Inflammatory macrophage treated with lipopolysaccharide for 4 hours (primary cell): ENCODE results near the gene TMEM184A.

ENCODE experiments used
- DNase-seq: peaks from one replicate; pipeline ENCODE4 v3.0.0-alpha.2; 2020

Gene TMEM184A

DNA sequence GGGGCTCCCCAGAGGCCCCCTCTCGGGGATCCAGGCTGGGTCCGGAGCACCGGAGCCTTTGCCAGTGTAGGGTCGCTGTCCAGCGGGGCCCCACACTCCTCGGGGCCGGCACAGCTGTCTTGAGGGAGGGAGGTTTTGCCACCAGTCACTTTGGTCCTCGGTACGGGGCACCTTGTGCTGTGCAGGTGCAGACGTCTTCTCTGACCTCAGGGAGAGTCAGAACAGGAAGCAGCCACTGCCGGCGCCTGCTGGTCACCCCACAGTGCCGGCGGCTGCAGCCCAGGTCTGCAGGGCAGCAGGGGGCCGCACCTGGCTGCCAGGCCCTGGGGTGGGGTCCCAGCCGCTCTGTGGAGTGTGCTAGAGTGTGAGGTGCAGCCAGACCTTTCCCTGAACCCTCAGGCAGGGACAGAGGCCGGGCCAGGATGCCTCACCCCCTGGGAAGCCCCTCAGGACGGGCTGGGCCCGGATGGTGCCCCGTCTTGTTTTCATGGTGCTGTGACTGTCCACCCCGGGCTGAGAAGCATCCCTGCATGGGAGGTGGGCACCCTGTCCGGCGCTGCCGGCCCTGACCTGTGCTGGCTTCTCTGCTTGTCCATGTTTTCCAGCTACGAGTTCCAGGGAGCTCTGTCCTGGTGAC is 17.3 kb downstream of the TMEM184A start:
- DNase-seq: no peak

GRCh38 chr7:1537535-1538412 is 18.2 kb downstream of the TMEM184A start:
- DNase-seq: no peak

- DNase-seq: no peak
These were observed 19.1 kb downstream of the TMEM184A start for GRCh38 chr7:1536743-1537534.

DNA sequence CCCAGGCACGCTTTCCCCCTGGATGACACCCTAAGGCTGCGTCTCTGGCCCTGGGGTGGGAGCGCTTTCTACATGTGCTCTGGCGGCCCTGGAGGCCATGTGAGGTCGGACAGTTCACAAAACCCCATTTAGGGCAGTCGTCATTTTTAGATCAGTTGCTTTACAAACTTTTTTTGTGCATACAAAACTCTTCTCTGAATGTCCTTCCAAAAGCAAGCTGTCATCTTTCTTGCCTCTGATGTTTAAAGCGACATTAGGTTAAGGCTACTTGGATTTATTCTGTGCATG is 19.6 kb downstream of the TMEM184A start:
- no peak for DNase-seq

DNA sequence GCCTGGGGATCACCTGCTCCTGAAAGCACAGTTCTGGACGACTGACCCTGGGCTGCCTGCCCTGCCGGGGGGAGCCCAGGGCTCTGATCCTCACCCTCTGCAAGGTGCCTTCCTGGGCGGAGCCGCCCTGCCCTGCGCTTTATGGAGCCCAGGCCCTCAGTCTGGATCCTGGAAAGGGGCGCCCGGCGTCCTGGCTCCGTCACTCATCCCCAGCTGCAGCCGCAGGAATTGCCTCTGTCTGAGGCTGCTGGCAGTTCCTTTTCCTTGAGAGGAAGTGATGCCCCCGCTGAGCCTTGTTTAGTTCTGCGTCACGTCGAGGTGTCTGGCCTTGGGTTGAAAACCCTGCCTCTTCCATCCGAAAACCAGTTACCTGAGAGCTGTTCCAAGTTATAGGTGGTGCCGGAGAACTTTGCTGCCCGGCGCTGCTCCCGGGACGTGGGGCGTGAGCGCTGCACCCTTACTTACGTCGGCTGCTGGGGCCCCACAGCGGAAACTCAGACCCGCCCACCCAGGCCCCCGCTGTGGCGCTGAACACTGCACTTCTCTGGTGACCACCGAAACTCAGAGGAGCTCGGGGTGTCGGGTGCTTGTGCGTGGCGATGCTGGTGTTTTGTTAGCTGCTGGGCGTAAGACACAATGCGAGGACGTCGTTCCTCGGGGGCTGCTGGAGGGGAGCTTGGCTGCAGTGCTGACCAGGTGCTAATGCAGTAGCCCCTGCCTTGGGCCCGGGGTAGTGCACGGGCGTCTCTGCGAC is 20.1 kb downstream of the TMEM184A start:
- DNase-seq: peak; percentile 74

- DNase-seq: no peak
These were observed 20.9 kb downstream of the TMEM184A start for GRCh38 chr7:1535100-1535458.

GRCh38 chr7:1534330-1535099 is 21.5 kb downstream of the TMEM184A start:
- no peak for DNase-seq

DNA sequence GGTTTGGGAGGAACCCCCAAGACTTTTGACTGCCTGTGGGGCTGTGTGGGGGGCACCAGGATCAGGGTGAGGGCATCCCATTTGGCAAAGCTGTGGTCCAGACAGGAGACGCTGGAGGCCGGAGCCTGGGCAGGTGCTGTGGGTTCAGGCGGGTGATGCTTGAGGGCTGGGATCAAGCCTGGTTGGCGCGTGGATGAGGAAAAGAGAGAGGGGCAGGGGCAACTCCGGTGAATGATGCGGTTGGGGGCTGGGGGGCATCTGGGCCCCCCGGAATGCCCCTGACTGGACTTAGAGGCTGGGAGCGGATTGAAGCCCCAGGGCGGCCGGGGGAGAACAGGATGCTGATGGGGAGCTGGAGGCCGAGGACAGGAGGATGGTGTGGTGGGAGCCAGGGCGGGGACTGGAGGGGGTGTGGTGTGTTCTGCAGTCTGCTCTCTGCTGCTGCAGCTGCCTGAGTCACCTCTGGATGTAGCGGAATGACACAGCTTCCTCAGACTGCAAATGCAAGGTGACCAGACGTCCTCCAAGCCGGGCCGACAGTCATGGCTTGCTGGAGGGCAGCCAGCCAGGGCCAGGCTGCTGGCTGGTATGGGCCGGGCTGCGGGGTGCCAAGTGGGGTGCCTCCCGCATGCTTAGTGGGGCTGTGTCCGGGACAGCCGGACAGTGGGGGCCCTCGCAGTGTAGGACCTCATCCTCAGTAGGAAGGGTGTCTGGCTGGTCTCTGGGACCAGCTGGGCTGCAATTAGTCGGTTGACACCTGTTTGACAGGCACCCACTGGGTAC is 22.3 kb downstream of the TMEM184A start:
- DNase-seq: peak; percentile 84

DNA sequence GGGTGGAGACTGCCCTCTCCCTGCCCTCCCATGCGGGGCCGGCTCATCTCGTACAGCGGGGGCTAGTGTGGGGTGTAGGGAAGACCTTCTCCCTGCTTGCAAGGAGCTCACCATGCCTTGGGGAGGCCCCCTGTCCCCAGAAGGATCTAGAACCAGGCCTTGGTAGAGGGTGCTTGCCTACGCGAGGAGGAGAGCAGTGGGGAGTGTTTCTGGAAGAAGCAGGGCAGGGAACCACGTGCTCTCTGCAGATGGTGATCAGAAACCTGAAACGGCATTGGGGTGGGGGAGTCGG is 22.8 kb downstream of the TMEM184A start:
- DNase-seq: no peak

- peak; percentile 92 for DNase-seq
These were observed 23.4 kb downstream of the TMEM184A start for GRCh38 chr7:1532456-1533254.

GRCh38 chr7:1531979-1532455 is 24.0 kb downstream of the TMEM184A start:
- no peak for DNase-seq

DNA sequence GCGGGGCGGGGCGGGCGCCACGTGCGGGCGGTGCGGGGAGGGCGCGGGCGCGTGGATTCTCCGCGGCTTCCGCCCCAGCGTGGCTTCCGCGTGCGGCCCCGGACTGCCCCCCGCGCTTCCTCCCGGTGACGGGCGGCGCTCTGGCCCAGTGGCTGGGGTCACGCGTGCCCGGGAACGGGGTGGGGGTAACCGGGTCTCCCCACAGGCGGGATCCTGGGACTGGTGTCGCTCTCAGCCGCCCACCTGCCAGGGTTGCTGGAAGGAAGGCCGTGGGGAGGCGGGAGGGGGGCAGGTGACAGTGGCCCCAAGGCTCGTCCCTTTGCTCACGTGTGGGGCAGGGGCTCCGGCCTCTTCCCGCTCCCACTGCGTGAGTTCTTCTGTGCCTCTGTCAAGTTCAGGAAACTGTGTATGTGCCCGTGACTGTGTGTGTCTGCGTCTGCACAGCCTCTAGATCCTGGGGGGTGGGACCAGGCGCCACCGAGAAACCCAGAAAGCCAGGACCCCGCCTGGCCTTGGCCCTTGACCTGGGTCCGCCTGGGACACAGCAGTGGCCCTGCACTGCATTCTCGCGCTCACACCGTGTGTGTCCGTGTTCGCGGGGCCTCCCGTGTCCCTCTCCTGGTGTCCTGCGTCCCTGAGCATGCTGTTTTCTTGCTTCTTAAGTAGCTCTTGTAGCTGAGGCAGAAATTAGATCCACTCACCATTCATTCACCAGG is 24.6 kb downstream of the TMEM184A start:
- peak; percentile 22 for DNase-seq

GRCh38 chr7:1530946-1531262 is 25.1 kb downstream of the TMEM184A start:
- no peak for DNase-seq

GRCh38 chr7:1529383-1530116 is 26.5 kb downstream of the TMEM184A start:
- no peak for DNase-seq

DNA sequence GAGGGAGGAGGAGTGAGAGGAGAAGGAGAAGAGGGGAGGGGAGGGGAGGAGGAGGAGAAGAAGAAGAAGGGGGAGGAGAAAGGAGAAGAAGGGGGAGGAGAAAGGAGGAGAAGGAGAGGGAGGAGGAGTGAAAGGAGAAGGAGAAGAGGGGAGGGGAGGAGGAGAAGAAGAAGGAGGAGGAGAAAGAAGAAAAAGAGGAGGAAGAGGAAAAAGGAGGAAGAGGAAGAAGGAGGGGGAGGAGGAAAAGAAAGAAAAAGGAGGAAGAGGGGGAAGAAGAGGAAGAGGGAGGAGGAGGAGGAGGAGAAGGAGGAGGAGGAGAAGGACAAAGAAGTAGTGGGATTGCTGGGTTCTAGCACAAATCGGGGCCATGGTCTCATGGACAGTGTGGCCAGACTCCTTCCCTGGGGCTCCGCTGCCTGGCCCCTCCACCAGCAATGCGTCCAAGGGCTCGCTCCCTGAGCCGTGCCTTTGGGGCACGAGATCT is 29.7 kb downstream of the TMEM184A start:
- no peak for DNase-seq

DNA sequence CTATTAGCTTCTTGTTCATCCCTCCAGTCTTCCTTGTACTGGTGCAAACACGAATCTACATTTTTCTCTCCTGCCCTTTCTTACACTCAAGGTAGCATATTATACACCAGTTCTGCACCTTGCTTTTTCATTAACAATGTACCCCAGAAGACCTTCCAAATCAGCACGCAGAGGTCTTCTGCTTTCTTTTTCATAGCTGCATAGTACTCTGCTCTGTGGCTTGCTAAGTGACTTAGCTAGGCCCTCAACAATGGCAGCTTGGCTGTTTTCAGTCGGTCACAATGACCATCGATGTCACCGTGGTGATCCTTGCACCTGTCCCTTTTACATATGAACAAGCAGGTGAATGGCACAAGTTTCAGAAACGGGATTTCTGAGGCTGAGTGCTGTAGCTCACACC is 30.6 kb downstream of the TMEM184A start:
- no peak for DNase-seq

DNA sequence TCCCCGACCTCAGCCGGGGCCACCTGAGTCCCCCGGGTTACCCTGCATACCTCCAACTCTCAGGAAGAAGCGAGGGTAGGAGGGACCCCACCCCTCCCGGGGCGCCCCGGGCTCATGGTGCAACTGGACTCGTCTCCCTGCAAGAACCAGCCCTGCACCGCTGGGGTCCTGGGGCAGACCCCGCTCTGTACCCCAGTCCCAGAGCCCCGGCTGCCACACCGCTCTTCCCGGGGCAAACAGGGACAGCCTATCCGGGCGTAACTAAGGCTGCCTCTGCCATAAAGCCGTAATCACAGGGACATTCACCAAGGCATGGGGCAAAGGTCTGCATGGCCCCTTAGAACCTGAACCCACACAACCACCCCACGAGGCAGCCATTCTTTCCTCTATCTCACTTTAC is 32.2 kb downstream of the TMEM184A start:
- DNase-seq: no peak

DNA sequence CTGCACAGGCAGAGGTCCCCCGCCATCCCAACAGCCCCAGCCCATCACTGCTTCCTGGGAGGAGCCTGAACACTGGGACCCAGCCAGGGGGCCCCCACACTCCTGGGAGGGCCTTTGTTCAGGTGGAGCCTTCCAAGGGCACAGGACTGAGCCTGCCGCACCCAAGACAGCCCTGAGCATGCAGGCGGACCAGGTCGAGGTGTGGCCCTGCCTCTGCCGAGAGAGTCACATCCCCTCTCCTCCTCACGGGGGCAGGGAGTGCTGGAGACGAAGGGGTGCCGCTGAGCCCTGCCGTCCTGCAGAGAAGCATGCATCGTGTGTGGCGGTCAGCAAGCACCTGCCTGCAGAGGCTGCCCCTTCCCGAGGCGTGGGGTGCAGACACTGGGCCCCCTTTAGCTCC is 32.8 kb downstream of the TMEM184A start:
- DNase-seq: no peak

- DNase-seq: peak; percentile 49
These were observed 34.5 kb downstream of the TMEM184A start for GRCh38 chr7:1521456-1521855.
